ENCODE results near the gene CSNK1D.

Gene CSNK1D

DNA sequence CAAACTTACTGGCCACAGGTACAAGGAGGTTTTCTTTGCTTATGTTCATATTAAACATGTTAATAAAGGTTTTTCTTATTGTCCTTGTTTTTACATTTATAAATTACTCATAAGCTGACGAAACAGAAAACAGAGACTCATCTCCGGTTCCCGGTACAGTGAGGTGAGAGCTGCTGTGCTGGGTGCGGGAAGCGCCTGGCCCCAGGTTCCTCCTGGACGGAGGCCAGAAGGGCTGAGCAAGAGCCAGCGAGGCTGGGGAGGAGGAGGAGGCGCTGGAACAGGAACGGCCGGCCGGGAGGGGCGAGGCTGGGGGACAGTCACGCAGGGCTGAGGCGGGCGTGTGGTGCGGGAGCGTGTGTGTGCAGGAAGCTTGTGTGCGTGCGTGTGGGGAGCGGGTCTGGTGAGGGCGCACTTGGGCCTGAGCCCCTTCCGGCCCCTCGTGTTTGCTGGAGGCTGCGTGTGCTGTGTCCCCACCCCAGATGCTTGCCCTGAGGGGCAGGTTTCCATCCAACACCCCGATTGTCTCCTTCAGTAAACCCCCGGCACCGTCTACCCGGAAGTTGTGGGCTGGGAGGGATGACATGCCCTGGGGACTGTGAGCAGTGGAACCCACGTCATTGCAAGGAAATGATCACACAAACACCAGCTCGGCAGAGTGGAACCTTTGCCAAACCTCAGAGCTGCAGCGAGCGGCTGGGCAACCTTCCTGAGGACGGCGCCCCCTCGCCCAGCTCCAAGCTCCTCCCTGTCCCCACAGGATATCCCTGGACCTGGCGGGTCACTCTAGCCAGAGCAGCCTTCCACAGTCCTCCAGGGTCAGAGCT is 24.4 kb upstream of the CSNK1D start:
- peak; percentile 94 for DNase-seq (ENCODE audit: low read depth)
- TF ChIP-seq, protein P1, sequence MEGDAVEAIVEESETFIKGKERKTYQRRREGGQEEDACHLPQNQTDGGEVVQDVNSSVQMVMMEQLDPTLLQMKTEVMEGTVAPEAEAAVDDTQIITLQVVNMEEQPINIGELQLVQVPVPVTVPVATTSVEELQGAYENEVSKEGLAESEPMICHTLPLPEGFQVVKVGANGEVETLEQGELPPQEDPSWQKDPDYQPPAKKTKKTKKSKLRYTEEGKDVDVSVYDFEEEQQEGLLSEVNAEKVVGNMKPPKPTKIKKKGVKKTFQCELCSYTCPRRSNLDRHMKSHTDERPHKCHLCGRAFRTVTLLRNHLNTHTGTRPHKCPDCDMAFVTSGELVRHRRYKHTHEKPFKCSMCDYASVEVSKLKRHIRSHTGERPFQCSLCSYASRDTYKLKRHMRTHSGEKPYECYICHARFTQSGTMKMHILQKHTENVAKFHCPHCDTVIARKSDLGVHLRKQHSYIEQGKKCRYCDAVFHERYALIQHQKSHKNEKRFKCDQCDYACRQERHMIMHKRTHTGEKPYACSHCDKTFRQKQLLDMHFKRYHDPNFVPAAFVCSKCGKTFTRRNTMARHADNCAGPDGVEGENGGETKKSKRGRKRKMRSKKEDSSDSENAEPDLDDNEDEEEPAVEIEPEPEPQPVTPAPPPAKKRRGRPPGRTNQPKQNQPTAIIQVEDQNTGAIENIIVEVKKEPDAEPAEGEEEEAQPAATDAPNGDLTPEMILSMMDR (conservative IDR thresholded peaks at IDR 0.05; ENCODE audit: low read depth, low read length) = no peak
- peak overlapping the region; percentile 56 for H3K4me3 ChIP-seq (ENCODE audit: low read depth, low read length)

DNA sequence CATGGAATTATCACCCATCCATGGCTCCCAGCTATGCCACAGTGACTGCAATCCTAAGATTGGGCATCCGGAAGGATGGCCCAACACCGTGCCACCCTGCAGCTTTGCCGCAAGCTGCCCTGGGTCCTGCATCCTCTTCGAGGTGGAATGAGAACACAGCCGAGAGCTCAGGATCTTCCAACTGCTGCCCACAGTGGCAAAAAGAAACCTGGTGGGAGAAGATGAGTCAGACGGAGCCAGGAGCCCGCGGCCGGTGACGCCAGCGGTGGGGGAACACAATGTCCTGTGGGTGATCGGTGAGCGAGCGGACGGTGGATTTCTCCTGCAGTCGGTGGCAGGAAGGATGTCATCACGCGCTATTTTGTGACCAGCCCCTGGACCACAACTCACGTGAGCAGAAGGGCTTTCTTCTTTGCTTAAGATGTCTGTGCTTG is 23.8 kb upstream of the CSNK1D start:
- peak overlapping the region; percentile 56 for H3K4me3 ChIP-seq (ENCODE audit: low read depth, low read length)
- TF ChIP-seq, protein P1 (conservative IDR thresholded peaks at IDR 0.05; ENCODE audit: low read depth, low read length) = peak; percentile 1
- DNase-seq (ENCODE audit: low read depth) = peak; percentile 97

DNA sequence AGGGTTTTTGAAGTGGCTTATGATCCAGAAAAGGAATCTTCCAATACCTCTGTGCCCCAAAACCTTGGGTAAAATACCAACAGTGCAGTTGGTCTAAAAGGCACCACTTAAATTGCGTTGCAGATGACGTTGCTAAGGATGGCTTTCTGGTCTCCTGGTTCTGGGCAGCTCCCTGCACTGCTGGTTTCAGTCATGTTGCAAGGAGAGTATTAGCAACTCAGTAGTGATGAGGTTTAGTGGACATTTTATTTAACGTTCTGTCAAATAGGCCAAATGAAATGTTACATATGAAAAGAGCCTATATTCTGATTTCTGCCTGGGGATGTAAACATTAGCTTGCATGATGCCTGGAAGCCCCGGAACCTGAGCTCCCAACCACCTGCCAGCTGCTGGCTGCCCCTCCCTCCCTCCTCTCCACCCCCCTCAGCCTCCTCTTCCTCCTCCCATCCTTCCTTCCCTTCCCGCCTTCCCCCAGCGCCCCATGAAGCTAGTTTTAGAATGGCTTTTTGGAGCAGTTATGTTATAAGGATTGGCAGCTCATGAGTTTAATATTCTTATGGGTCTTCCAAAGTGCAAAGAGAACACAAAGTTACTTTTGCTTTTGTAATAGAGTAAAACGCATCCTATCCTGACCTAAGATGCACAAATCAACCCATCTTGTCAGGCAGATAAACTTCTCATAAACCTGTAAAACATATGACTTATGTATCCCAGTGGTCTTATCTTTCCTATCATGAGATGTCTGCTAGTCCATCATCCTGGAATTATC is 23.2 kb upstream of the CSNK1D start:
- peak overlapping the region; percentile 56 for H3K4me3 ChIP-seq (ENCODE audit: low read depth, low read length)
- TF ChIP-seq, protein P1 (conservative IDR thresholded peaks at IDR 0.05; ENCODE audit: low read depth, low read length) = no peak
- DNase-seq (ENCODE audit: low read depth) = peak; percentile 30

DNA sequence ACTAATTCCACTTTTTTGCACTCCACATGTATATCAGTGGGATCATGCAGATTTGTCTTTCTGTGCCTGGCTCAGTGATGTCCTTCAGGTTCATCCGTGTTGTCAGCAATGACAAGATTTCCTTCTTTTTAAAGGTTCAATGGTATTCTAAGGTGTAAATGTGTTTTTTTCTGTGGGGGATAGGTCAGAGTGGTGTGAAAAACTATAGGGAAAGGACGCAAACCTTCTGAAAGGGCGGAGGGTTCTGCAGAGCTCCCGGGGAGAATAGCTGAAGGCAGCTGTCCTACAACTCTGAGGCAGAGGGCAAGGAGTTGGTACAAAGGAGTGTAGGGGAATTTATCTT is 21.9 kb upstream of the CSNK1D start:
- H3K4me3 ChIP-seq (ENCODE audit: low read depth, low read length) = no peak overlapping the region
- DNase-seq (ENCODE audit: low read depth) = no peak
- TF ChIP-seq, protein P1 (conservative IDR thresholded peaks at IDR 0.05; ENCODE audit: low read depth, low read length) = no peak

DNA sequence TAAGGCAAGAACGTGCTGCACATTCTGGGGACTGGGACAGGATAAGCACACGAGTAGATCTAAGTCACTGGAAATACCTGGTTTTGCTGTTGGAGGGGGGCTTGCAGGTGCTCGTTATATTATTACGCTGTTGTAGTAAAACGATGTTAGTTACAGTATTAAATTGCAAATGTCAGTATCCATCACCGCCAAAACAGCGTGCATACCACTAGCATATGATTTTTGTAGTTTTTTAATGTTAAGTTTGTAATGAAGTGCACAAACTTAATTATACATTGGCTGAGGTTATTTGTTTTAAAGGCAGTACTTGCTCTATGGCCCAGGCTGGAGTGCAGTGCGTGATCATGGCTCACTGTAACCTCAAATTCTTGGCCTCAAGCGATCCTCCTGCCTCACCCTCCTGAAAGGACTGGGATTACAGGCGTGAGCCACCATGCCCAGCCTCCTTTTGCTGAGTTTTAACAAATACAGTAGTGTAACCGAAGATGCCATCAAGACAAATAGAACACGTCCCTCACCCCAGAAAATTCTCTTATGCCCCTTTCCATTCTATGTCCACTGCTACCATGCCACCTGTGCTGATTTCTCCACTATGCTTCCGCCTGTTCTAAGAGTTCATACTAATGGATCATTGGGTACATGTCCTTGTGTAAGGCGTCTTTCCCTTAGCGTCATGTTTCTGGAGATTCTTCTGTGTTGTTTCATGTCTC is 20.7 kb upstream of the CSNK1D start:
- DNase-seq (ENCODE audit: low read depth) = no peak
- TF ChIP-seq, protein P1 (conservative IDR thresholded peaks at IDR 0.05; ENCODE audit: low read depth, low read length) = no peak
- peak overlapping the region; percentile 50 for H3K4me3 ChIP-seq (ENCODE audit: low read depth, low read length)

DNA sequence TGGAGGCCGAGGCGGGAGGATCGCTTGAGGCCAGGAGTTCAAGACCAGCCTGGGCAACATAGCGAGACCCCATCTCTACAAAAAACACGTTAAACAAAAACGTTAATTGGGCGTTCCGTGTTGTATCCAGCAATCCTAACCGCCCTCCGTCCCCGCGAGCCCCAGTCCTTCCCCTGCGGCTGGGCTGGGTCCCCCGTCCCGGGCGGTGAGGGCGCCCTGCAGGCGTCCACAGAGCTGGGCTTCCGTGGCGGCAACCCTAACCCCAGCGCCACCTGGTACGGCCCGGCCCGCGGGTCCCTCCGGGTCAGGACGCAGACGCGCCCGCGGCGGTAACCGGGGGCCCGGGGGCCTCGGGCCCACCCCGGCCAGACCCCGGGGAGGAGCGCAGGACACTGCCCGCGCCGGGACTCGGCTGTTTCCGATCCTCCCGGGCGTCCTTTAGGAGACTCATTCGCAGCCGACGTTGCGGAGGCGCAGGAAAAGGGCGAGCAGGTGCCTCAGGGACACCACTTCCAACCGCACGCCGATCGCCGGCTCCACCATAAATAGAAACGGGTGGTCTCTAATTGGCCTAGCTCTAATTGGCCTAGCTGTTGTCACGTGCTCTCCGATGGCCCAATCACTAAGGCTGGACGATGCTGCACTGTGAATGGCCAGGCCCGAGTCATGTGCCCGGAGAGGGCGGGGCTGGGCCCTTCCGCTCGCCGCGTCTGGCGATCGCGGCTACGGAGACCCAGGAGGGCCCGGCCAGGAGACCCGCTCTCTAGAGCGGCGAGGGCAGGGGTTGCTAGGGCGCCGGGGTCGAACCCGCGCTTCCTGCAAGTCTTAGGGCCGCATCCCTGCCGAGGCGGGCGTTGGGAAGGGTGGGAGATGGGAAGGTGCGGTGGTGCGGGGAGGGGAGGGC is 19.0 kb upstream of the CSNK1D start:
- TF ChIP-seq, protein P1 (conservative IDR thresholded peaks at IDR 0.05; ENCODE audit: low read depth, low read length) = no peak
- DNase-seq (ENCODE audit: low read depth) = peak; percentile 99

More for the DNA sequence above, 19.0 kb upstream of the CSNK1D start:
- peak overlapping the region; percentile 78 for H3K4me3 ChIP-seq (ENCODE audit: low read depth, low read length)

Data from choroid plexus epithelial cell (primary cell).